ENCODE results near the gene NR6A1.

- no peak for TF ChIP-seq CTCF (IDR thresholded peaks at IDR 0.05)
- no peak for TF ChIP-seq POLR2A (IDR thresholded peaks at IDR 0.05)
- TF ChIP-seq EP300 (IDR thresholded peaks at IDR 0.05) = no peak
Observed at GRCh38 chr9:124602632-124603031, 168.5 kb downstream of the NR6A1 start.
